ENCODE results near the gene STOML3. TPM values are rescaled to one million over a fixed set of nuclear protein-coding genes. Genes with fewer than 3 reads are reported as not detected.

STOML3 gene
- total and polyA plus RNA-seq, 2 of the 4 experiments (the other 2 are of a cell fraction), result not detected

DNA sequence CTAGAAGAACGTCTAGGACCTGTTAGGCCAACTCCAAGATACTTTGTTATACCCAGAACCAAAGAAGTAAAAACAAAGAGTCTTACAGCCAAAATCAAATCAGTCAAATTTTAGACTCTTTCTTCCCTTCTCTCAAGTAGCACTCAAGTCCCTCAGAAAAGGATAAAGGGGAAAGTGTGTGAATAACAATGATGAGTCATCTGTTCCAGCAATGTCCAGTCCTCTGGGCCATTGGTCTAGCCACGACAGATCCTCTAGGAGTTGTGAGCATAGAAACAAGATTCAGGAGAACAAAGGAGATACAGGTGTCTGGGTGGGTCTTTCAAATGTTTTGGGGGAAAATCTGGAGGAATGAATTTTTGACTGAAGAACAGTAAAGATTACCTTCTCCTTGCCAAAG, 36.3 kb downstream of the STOML3 start:
- Histone ChIP-seq H3K9ac (ENCODE audit: low read depth, low read length) (no peak overlapping the region), H4K8ac (ENCODE audit: low read depth in 2 of 2, low read length in 2 of 2) (no peak overlapping the region), H3K4me1 (ENCODE audit: control insufficient read depth, insufficient read depth, low read length) (no peaks in the 10 kb centered on the region), H4K20me1 (ENCODE audit: insufficient read depth, low read length) (no peaks in the 10 kb centered on the region), H2BK5ac (ENCODE audit: low read depth, low read length, poor library complexity, severe bottlenecking) (no peak overlapping the region), H2AFZ (replicated peaks; ENCODE audit: low read length, poor library complexity) (no peak overlapping the region), H3K18ac (ENCODE audit: low read depth, low read length) (no peak overlapping the region), H3K36me3 (ENCODE audit: control insufficient read depth, insufficient read depth, low read length) (no peaks in the 10 kb centered on the region), H3K4ac (ENCODE audit: low read depth, low read length) (no peak overlapping the region), H3K27me3 (ENCODE audit: control insufficient read depth, insufficient read depth, low read length) (no peaks in the 10 kb centered on the region), H3K23ac (ENCODE audit: low read depth, low read length) (no peak overlapping the region), H2BK15ac (ENCODE audit: low read depth, low read length) (no peak overlapping the region), H4K91ac (ENCODE audit: insufficient read depth, low read depth, low read length) (no peak overlapping the region), H3K9me3 (ENCODE audit: control insufficient read depth, insufficient read depth, low read length) (no peaks in the 10 kb centered on the region), H2AK5ac (ENCODE audit: low read depth, low read length) (no peak overlapping the region), H4K5ac (ENCODE audit: low read depth, low read length) (no peak overlapping the region), H3K56ac (ENCODE audit: extremely low read depth, insufficient read depth, low read length) (no peak overlapping the region), H3K9me1 (ENCODE audit: insufficient read depth, low read length) (no peaks in the 10 kb centered on the region), H2BK20ac (ENCODE audit: low read depth, low read length) (no peak overlapping the region), H3K14ac (replicated peaks; ENCODE audit: low read depth, low read length) (no peak overlapping the region), H2BK120ac (ENCODE audit: low read depth, low read length) (no peak overlapping the region), H2AK9ac (replicated peaks; ENCODE audit: low read depth, low read length, poor library complexity) (no peak overlapping the region), H3K27ac (ENCODE audit: insufficient read depth, low read length) (no peak overlapping the region), H3K4me3 (ENCODE audit: insufficient read depth, low read depth, low read length) (no peak overlapping the region), H3K79me1 (ENCODE audit: low read depth in 1 of 2, low read length in 2 of 2) (no peaks in the 10 kb centered on the region), H3K4me2 (ENCODE audit: low read depth, low read length) (no peak overlapping the region)
- POLR2A ChIA-PET (ENCODE audit: unreplicated experiment), result no interaction called here
- dilution Hi-C loops (cut with HindIII; ENCODE audit: low sequenced_read_pairs, unreplicated experiment), result no loop called here
- intact Hi-C loops (cut with micrococcal nuclease), result no loop called here
- DNase-seq (no peak), ATAC-seq (ENCODE audit: low read depth) (no peak)
- no CpG with 5 or more reads among the region's 2 CpGs for WGBS, 2 experiments (ENCODE audit: extremely low coverage in 2 of 2, insufficient read length in 1 of 2)
- TF ChIP-seq RAD21 (IDR thresholded peaks at IDR 0.05; ENCODE audit: low read length) (no peak), SMC3 (IDR thresholded peaks at IDR 0.05; ENCODE audit: low read depth, low read length) (no peak), BHLHE40 (IDR thresholded peaks at IDR 0.05; ENCODE audit: low read depth, low read length) (no peak), FOS (IDR thresholded peaks at IDR 0.05; ENCODE audit: low read depth, low read length) (0 out of 2 replicates have a peak, but pooled peaks have one; percentile 7), POLR2A (IDR thresholded peaks at IDR 0.05; ENCODE audit: low read depth, low read length) (no peak)
- TF ChIP-seq, protein P1, sequence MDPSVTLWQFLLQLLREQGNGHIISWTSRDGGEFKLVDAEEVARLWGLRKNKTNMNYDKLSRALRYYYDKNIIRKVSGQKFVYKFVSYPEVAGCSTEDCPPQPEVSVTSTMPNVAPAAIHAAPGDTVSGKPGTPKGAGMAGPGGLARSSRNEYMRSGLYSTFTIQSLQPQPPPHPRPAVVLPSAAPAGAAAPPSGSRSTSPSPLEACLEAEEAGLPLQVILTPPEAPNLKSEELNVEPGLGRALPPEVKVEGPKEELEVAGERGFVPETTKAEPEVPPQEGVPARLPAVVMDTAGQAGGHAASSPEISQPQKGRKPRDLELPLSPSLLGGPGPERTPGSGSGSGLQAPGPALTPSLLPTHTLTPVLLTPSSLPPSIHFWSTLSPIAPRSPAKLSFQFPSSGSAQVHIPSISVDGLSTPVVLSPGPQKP (IDR thresholded peaks at IDR 0.05; ENCODE audit: borderline replicate concordance, low read depth, low read length), result no peak
- CTCF ChIA-PET, result no interaction called here
- in situ Hi-C loops (cut with MboI; ENCODE audit: low sequenced_read_pairs), result no loop called here
- BruUV-seq (replicated peaks), result no TSS peak

Data from IMR-90 (cell line).